AG09319 (cell line): Measurements from ENCODE around the gene ATXN1L.
A peak's percentile ranks its signal among the peaks of the same experiment; 100 is the strongest.

Experiments used
- DNase-seq: peaks from one replicate; pipeline ENCODE4 v3.0.0-alpha.2; 2010; ENCODE audit warnings: low read depth; ENCODE audit errors: extremely low read depth
- CTCF ChIP-seq: IDR thresholded peaks from 2 replicates; pipeline ENCODE4 v1.5.1; 2011; ENCODE audit warnings: low read depth, mild to moderate bottlenecking, inconsistent platforms, low read length, moderate library complexity

ATXN1L gene

GRCh38 chr16:71885261-71885650 is 39.5 kb downstream of the ATXN1L start:
- no peak for DNase-seq

GRCh38 chr16:71889147-71889546 is 43.4 kb downstream of the ATXN1L start:
- DNase-seq, result no peak
- TF ChIP-seq CTCF, result no peak

More at GRCh38 chr16:71885261-71885650, 39.5 kb downstream of the ATXN1L start:
- TF ChIP-seq CTCF, result no peak

- no peak for DNase-seq
- no peak for TF ChIP-seq CTCF
Observed at GRCh38 chr16:71893888-71894228, 48.1 kb downstream of the ATXN1L start.

GRCh38 chr16:71894229-71894920 is 48.6 kb downstream of the ATXN1L start:
- DNase-seq, result no peak
- peak; percentile 4; the same call in 1 of the 2 replicates for TF ChIP-seq CTCF

GRCh38 chr16:71894921-71895678 is 49.3 kb downstream of the ATXN1L start, which contains the start of gene IST1:
Gene IST1 (plus strand): TSS chr16:71895531. CDS start chr16:71915641, 20,110 bp downstream.
- DNase-seq, result peak; percentile 99
- no peak for TF ChIP-seq CTCF

- DNase-seq, result no peak
- TF ChIP-seq CTCF, result no peak
Observed at GRCh38 chr16:71895679-71896365, 50.0 kb downstream of the ATXN1L start.
